Suprapubic skin (tissue), 4 donors: ENCODE measurements around the gene CDHR4. TPM values are rescaled to one million over a fixed set of nuclear protein-coding genes. Genes with fewer than 3 reads are reported as not detected.

Experiments used
- DNase-seq, 2 donors: peaks; one replicate each; pipeline ENCODE4 v3.0.0-alpha.2; 2019; ENCODE audit warnings: low spot score in 2 of 2
- H3K27ac ChIP-seq: fragments of 200-600 bp; sonication (generic); one replicate; pipeline ENCODE4 v1.5.1; 2019
- H3K27me3 ChIP-seq: fragments of 200-600 bp; sonication (generic); one replicate; pipeline ENCODE4 v1.5.1; 2019
- H3K36me3 ChIP-seq: fragments of 200-600 bp; sonication (generic); one replicate; pipeline ENCODE4 v1.5.1; 2019
- H3K4me1 ChIP-seq: fragments of 200-600 bp; sonication (generic); one replicate; pipeline ENCODE4 v1.5.1; 2019
- H3K4me3 ChIP-seq: fragments of 200-600 bp; sonication (generic); one replicate; pipeline ENCODE4 v1.5.1; 2019; ENCODE audit warnings: mild to moderate bottlenecking
- H3K9me3 ChIP-seq: fragments of 200-600 bp; sonication (generic); one replicate; pipeline ENCODE4 v1.5.1; 2019
- CTCF ChIP-seq, 2 donors: fragments of 200-600 bp in 1 of 2; fragments of 450-650 bp in 1 of 2; sonication (generic) in 1 of 2; IDR thresholded peaks; one replicate each; pipeline ENCODE4 v1.5.1; 2016 to 2019; ENCODE audit warnings: antibody characterized with exemption in 2 of 2, mild to moderate bottlenecking in 1 of 2, moderate library complexity in 1 of 2
- EP300 ChIP-seq: sonication (generic); formaldehyde crosslinking; IDR thresholded peaks from one replicate; pipeline ENCODE4 v1.6.1; 2017; ENCODE audit warnings: antibody characterized with exemption
- POLR2A ChIP-seq, 2 donors: fragments of 450-650 bp; IDR thresholded peaks; one replicate each; pipeline ENCODE4 v1.6.1; 2017; ENCODE audit warnings: antibody characterized with exemption in 2 of 2, mild to moderate bottlenecking in 2 of 2, moderate library complexity in 2 of 2
- POLR2AphosphoS5 ChIP-seq, 3 donors: sonication (generic); formaldehyde crosslinking; IDR thresholded peaks; one replicate each; pipeline ENCODE4 v1.6.1; 2017; ENCODE audit warnings: antibody characterized with exemption in 3 of 3
- WGBS: methylation state at CpG from one replicate; pipeline ENCODE4 v1.1.5; 2018; 5-methylcytosine and 5-hydroxymethylcytosine counted together
- total RNA-seq, 4 donors: library from RNA; depleted of rRNA; stranded (reverse); fragments of >200 nt; gene quantifications; one replicate each; pipeline ENCODE4 v1.1.0, GENCODE V29; 2016

The CDHR4 gene
- total RNA-seq, 4 donors from 2014 or later: 0.45 to 0.89 TPM; not detected in 2

DNA sequence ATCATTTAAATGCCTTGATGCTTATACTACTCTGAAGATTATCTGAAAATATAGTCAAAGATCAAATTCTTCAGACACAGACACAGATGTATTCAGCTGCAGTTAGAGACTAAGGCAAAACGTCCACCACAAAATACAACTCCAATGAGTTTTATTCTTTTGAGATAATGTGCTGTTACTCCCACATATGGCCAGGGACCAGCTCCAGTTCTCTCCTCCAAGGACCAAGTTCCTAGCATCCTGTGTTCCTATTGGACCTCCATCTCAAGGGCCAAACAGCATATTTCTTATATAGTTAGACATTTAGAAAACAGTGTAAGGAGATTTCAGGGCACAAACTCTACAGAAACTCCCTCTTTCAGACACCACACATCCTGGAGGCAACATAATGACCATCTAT lies 40.4 kb downstream of the CDHR4 start:
- no peak for DNase-seq

GRCh38 chr3:49757197-49757596 lies 42.5 kb downstream of the CDHR4 start:
- no peak for DNase-seq
- WGBS: 83% methylated on average over 2 of the region's 2 CpGs
- no peaks in the 10 kb centered on the region for H3K27me3 ChIP-seq
- peaks cover 15% of the 10 kb centered on the region for H3K4me1 ChIP-seq
- peaks cover 3% of the 10 kb centered on the region for H3K36me3 ChIP-seq
- H3K27ac ChIP-seq: no peak overlapping the region
- H3K9me3 ChIP-seq: no peaks in the 10 kb centered on the region
- TF ChIP-seq POLR2AphosphoS5 (IDR thresholded peaks at IDR 0.05) (no peak), POLR2A (IDR thresholded peaks at IDR 0.05) (no peak), EP300 (no peak), CTCF (IDR thresholded peaks at IDR 0.05) (no peak)
- no peak overlapping the region for H3K4me3 ChIP-seq

More for the DNA sequence above, 40.4 kb downstream of the CDHR4 start:
- H3K4me3 ChIP-seq: no peak overlapping the region
- H3K27ac ChIP-seq: no peak overlapping the region
- no peaks in the 10 kb centered on the region for H3K27me3 ChIP-seq
- 33% methylated on average over 1 of the region's 1 CpG for WGBS
- no peaks in the 10 kb centered on the region for H3K9me3 ChIP-seq
- no peak for TF ChIP-seq POLR2AphosphoS5 (IDR thresholded peaks at IDR 0.05)
- no peak for TF ChIP-seq POLR2A (IDR thresholded peaks at IDR 0.05)
- TF ChIP-seq CTCF (IDR thresholded peaks at IDR 0.05): no peak
- TF ChIP-seq EP300: no peak
- peaks cover 3% of the 10 kb centered on the region for H3K36me3 ChIP-seq
- H3K4me1 ChIP-seq: peaks cover 8% of the 10 kb centered on the region

GRCh38 chr3:49756036-49756435 lies 43.6 kb downstream of the CDHR4 start:
- Histone ChIP-seq H3K4me1 (peaks cover 15% of the 10 kb centered on the region), H3K27me3 (no peaks in the 10 kb centered on the region), H3K4me3 (no peak overlapping the region), H3K36me3 (peaks cover 3% of the 10 kb centered on the region), H3K27ac (no peak overlapping the region), H3K9me3 (no peaks in the 10 kb centered on the region)
- TF ChIP-seq POLR2AphosphoS5 (IDR thresholded peaks at IDR 0.05): no peak
- TF ChIP-seq CTCF (IDR thresholded peaks at IDR 0.05): no peak
- no peak for TF ChIP-seq POLR2A (IDR thresholded peaks at IDR 0.05)
- no peak for TF ChIP-seq EP300
- DNase-seq: no peak
- whole genome bisulfite sequencing: 68% methylated on average over 1 of the region's 1 CpG

GRCh38 chr3:49754536-49754935 lies 45.1 kb downstream of the CDHR4 start:
- H3K4me3 ChIP-seq: no peak overlapping the region
- WGBS: 67% methylated on average over 1 of the region's 1 CpG
- no peaks in the 10 kb centered on the region for H3K27me3 ChIP-seq
- H3K27ac ChIP-seq: no peak overlapping the region
- DNase-seq: no peak
- no peaks in the 10 kb centered on the region for H3K36me3 ChIP-seq
- H3K9me3 ChIP-seq: no peaks in the 10 kb centered on the region
- H3K4me1 ChIP-seq: peaks cover 15% of the 10 kb centered on the region
- TF ChIP-seq POLR2AphosphoS5 (IDR thresholded peaks at IDR 0.05) (no peak), POLR2A (IDR thresholded peaks at IDR 0.05) (no peak), EP300 (no peak), CTCF (IDR thresholded peaks at IDR 0.05) (no peak)

GRCh38 chr3:49751501-49751900 lies 48.2 kb downstream of the CDHR4 start:
- no peak for TF ChIP-seq CTCF (IDR thresholded peaks at IDR 0.05)
- TF ChIP-seq POLR2AphosphoS5 (IDR thresholded peaks at IDR 0.05): no peak
- no peak for TF ChIP-seq POLR2A (IDR thresholded peaks at IDR 0.05)
- no peak for TF ChIP-seq EP300
- Histone ChIP-seq H3K4me1 (peaks cover 15% of the 10 kb centered on the region), H3K36me3 (peaks cover 17% of the 10 kb centered on the region), H3K4me3 (no peak overlapping the region), H3K9me3 (no peaks in the 10 kb centered on the region), H3K27me3 (no peaks in the 10 kb centered on the region), H3K27ac (no peak overlapping the region)
- no peak for DNase-seq
- WGBS: 96% methylated on average over 4 of the region's 4 CpGs
